GM19043 (cell line): ENCODE results near the gene MPC2.
"Not testable (repeated sequence)": the region's sequence is repeated elsewhere in the genome, so short reads cannot be mapped to it uniquely, and the experiment has no call there.

Experiments
- ATAC-seq: cut with Tn5 transposase; IDR thresholded peaks from one replicate; pipeline ENCODE4 v1.9.1; 2021; ENCODE audit warnings: low read depth; ENCODE audit not compliant: unreplicated experiment

Gene MPC2

DNA sequence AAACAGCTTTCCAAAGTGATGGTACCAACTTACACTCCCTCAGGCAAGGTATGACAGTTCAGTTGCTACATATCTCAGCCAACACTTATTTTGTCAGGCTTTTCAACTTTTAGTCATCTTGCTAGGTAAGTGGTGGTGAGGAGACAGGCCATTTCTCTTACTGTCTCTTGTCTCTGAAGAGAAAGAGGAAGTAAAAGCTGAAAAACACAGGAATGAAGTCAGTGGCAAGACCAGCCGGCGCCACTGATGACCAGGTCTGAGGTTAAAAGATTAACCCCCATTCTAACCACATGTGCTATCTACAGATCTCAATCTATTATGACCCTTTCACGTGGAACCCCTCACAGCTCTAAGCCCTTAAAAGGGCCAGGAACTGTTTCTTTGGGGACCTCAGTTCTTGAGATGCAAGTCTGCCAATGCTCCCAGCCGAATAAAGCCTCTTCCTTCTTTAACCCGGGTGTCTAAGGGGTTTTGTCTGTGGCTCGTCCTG, 27.1 kb downstream of the MPC2 start:
- no peak for ATAC-seq

- no peak for ATAC-seq
Observed at GRCh38 chr1:167905671-167906070, 31.2 kb downstream of the MPC2 start.

DNA sequence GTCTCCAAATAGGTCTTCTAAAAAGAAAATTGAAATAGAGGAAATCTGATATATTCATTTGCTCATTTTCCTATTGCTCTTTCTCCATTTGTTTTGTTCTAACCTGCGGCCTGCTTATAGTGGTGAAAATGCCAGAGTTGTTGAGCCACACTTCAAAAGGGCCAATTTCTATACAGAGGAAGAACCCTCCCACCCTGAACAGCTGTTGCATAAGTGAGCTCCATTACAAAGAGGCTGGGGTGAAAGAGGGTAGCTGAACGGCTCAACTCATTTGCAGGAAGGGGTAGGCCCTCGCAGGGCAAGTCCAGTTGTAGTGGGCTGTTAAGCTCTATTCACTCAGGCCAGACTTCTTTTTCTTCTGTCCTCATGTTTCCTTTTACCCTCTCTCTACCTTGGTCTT, 31.7 kb downstream of the MPC2 start:
- no peak for ATAC-seq

GRCh38 chr1:167904652-167905130, 32.2 kb downstream of the MPC2 start:
- ATAC-seq, result no peak

GRCh38 chr1:167900907-167901306, 36.0 kb downstream of the MPC2 start:
- ATAC-seq, result no peak

DNA sequence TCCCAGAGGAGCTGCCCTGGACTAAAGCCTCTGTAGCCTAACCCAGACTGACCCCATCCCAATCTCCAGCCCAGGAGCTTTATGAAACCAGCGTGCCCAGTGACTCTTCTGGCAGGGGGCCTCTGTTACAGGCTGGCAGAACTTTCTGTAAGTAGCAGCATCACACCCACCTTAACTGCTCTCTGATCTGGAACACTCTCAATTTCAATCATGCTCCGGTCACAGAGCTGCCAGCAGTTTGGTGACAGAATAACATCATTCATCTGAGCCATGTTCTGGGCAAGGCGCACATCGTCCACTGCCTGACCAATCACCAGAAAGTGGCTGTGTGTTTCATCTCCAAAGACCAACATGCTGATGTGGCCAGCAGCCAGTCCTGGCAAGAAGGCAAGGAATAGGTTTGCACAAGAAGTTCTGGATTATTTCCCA, 37.6 kb downstream of the MPC2 start:
- peak; percentile 87 for ATAC-seq

DNA sequence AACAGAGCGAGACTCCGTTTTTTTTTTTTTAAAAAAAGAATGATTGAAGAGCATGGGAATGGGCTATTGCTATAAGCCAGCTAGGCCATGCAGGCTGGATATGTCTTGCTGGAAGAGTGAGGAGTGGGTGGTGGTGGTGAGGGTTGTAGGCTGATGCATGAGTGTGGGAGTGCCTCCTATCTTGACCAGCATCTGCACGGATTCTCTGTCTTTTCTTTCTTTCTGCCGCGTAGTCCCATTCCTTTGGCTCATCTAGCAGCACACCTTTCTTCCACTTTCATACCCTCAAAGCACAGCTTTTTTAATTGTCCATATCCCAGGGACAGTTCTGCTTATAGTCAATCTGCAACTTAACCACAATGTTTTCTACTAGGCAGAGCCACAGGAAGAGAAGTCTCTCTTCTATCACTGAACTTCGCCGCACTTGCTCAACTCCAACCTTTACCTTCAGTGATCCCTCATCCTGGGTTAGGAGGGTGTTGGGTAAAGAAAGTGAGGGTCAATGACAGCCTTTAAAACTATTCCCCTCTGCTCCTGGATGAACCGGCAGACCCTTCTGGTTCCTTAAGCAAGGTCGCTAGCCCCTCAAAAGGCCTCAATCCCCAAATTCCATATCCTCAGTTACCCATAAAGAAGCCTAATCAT, 38.2 kb downstream of the MPC2 start:
- no peak for ATAC-seq

GRCh38 chr1:167893798-167894197, 43.1 kb downstream of the MPC2 start:
- no peak for ATAC-seq

DNA sequence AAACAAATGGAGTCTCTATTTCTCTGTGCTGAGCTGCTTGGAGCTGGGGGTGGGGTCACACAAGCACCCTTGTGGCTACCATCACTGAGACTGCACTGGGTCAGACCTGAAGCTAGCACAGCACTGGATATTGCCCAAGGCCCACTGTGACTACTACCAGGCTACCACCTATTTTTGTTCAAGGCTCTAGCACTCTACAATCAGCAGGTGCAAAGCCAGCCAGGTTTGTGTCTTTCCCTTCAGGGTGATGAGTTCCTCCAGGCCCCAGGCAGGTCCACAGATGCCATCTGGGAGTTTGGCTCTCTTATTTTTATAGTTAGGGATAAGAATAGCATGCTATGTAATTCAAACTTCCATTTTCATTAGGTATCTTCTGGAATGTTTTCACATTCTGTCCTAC, 46.5 kb downstream of the MPC2 start:
- no peak for ATAC-seq

DNA sequence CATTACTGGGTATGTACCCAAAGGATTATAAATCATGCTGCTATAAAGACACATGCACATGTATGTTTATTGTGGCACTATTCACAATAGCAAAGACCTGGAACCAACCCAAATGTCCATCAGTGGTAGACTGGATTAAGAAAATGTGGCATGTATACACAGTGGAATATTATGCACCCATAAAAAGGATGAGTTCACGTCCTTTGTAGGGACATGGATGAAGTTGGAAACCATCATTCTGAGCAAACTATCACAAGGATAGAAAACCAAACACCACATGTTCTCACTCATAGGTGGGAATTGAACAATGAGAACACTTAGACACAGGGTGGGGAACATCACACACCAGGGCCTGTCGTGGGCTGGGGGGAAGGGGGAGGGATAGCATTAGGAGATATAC, 49.7 kb downstream of the MPC2 start:
- not testable (repeated sequence) for ATAC-seq

DNA sequence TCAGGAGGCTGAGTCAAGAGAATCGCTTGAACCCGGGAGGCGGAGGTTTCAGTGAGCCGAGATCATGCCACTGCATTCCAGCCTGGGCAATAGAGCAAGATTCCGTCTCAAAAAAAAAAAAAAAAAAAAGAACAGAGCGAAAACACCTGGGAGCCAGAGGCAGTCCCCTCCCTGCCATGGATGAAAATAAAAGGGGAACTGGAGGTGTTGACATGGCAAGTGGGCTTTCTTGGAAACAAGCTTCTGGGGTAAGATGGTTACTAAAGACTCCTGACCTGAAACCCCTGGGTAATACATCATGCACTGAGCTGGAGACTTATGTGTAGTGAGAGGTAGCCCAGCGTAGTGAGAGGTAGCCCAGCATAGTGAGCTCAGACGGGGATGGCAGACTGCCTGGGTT, 54.5 kb downstream of the MPC2 start:
- no peak for ATAC-seq

- ATAC-seq, result no peak
Observed at GRCh38 chr1:167881786-167882185, 55.1 kb downstream of the MPC2 start.

DNA sequence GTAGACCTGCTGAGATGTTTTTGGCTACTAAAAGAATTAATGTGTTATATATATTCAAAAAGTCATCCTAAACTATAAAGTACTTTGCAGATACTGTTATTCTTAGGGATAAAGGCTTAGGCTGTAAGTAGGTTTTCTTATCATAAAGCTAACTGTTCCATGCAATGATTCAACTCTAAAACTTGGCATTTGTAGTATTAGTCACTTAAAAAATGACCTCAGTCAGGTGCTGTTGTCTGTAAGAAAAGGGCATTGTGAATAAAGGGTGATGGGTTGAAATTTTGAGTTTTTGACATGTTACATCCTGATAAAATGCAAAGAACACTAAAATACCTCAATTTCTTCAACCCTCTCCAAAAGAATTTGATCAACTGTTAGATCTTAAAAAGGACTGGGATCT, 55.8 kb downstream of the MPC2 start:
- no peak for ATAC-seq

DNA sequence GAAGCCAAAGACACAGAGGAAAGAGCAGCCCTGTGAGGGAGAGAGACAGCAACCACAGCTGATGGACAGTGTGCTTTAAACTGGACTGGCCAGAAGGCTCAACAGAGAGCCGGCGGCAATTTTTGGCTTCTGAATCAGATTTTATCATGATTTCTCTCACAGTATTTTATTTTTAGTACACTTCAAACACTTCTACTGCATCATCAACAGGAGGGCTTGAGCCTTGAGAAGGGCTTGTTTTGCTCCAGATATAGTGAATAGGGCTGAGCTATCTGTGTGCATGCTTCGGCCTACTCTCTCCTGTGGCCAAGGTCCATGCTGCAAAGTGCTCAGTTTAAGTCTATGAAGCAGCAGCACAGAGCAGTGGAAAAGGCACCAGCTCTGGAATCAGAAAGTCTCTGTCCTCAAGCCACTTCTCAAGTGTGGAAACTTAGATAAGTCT, 56.3 kb downstream of the MPC2 start:
- ATAC-seq, result no peak

DNA sequence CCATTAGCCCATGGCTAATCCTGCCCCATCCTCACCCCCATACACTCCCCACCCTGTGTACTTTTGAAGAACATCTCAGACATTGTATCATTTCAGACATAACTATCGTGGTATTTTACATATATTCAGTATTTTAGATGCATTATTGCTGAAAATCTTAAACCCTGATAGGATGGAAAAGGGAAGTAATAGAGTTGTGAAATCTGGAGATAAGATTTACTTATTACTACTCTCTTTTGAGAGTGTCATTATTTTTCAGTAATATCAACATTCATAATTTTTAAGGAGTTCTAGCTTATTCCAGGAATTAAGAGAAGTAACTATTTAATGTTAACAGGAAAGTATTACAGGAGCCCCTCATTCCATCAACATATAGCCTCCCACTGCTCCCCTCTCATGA, 57.4 kb downstream of the MPC2 start:
- no peak for ATAC-seq

DNA sequence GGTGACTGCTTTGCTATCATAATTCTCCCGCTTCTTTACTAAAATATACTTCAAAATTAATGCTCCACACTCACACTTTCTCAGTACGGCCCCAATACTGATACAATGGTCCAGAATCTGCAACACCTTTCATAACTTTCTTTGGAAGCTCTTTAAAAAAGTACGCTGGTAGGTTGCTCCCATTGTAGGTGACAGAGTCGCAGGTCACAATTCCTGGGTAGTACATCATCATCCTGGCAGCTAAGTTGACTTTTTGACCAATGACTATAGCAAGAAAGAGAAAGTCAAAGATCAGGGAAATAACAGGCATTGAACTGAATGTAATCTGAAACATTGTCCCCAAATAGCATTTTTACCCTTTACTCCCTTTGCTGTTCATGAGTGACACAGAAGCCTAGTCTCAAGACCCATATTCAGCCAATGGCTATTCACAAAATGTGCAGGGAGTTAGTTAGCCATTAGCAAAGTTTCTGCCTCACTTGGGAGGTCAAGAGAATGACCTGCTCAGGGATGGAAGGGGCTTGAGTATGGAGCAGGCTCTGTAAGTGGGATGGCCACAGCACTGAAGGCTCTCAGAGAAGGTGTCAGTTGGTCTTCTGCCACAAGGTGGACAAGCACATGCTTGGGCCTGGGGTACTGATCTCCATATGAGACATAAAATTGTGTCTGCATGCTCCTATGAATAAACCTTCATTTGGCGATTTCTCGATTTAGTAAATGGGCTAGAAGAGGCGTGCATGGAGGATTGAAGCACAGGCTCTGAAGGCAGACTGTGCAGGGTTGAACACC, 58.3 kb downstream of the MPC2 start:
- ATAC-seq, result no peak

DNA sequence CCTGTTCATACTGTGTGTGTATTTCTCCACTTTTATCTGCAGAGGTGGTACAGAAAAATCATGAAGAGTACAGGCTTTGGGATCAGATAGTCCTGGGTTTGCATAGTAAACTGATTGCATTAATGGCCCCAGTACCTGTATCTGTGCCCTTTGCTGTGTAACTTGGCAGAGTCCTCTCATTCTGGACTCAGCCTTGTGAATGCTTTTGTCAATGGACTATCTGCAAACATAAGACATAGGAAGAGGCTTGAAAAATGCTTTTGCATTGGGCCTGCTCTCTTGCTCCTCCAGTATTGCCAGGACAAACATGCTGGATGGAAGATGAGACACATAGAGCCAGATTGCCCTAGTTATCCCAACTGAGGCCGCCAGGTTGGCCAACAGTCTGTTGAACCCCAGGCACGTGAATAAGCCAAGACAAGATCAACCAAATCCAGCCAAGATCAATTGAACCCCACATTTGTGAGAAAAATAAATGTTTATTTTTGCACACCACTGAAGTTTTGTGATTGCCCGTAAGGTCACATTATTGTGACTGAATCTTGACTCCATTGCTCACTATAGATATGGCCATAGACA, 60.2 kb downstream of the MPC2 start:
- ATAC-seq, result no peak

DNA sequence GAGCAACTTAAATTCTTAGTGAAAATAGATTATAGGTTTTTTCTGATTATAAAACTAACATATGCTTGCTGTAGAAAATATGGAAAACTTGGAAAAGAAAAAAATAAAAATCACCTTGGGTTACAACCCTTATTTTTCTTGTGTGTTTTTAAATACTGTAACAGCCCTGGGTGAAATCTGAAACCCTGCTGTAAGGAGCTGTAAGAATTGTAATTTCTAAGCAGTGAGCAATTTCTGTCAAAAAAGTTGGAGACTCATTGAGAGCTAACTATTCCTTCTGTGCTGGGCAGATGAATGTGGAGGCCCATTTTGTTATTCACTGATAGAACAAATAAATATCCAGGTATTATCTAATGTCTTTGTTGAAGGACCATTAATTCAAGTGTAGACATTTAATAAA, 65.5 kb downstream of the MPC2 start:
- no peak for ATAC-seq

DNA sequence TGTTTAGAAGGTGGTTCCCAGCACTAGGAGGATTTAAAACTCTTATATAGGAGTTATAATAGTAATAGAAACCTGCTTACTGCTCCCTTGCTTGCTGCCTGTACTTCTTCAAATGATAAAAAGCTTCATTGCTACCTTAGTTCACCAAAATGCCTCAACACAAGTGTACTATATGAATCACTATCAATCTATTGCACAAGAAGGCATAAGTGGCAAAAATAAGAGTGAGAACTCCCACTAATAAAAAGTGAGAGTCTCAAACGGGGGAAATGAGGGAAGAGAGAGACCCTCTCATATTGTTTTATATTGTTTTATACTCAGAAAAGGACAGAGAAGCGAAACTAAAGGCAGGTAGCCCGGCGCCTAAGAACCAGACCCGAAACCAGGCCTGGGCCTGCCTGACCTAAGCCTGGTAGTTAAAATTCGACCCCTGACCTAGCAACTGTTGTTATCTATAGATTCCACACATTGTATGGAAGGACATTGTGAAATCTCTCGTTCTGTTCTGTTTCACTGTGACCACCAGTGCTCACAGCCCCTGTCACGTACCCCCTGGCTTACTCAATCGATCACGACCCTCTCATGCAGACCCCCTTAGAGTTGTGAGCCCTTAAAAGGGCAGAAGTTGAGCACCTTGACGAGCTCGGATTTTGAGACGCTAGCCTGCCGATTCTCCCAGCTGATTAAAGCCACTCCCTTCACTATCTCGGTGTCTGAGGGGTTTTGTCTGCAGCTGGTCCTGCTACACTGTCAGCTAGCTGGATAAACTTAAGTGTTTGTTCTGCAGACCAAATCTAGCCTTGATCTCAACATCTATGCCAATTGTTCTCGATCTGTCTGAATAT, 67.5 kb downstream of the MPC2 start:
- ATAC-seq, result not testable (repeated sequence)

DNA sequence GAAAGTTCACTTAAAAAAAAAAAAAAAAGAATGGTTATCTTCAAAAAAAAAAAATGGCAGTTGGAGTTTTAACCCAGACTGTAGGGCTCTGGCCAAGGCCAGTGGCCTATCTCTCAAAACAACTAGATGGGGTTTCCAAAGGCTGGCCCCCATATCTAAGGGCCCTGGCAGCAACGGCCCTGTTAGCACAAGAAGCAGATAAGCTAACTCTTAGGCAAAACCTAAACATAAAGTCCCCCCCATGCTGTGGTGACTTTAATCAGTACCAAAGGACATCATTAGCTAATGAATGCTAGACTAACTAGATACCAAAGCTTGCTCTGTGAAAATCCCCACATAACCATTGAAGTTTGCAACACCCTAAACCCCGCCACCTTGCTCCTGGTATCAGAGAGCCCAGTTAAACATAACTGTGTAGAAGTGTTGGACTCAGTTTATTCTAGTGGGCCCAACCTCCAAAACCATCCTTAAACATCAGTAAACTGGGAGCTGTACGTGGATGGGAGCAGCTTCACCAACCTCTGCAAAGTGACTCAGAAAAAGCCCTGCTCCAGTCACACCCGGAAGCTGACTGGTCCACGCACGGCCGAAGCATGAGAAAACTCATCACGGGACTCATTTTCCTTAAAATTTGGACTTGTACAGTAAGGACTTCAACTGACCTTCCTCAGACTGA, 70.0 kb downstream of the MPC2 start:
- not testable (repeated sequence) for ATAC-seq
